GM19043 (cell line): Measurements from ENCODE around the gene LIMS4.
"Not testable (repeated sequence)": the region's sequence is repeated elsewhere in the genome, so short reads cannot be mapped to it uniquely, and the experiment has no call there.

Experiments
- ATAC-seq: cut with Tn5 transposase; IDR thresholded peaks from one replicate; pipeline ENCODE4 v1.9.1; 2021; ENCODE audit warnings: low read depth; ENCODE audit not compliant: unreplicated experiment

LIMS4 gene

GRCh38 chr2:110472171-110473058 is at the start of gene LIMS4:
Gene LIMS4 (minus strand): TSS chr2:110472816. CDS start chr2:110472778, 38 bp downstream.
- ATAC-seq = not testable (repeated sequence)

- ATAC-seq = not testable (repeated sequence)
Measured at GRCh38 chr2:110499755-110500377, 27.2 kb upstream of the LIMS4 start.

- not testable (repeated sequence) for ATAC-seq
Measured at GRCh38 chr2:110496027-110496426, 23.4 kb upstream of the LIMS4 start.

GRCh38 chr2:110494488-110494887 is 21.9 kb upstream of the LIMS4 start:
- ATAC-seq = not testable (repeated sequence)

- not testable (repeated sequence) for ATAC-seq
Measured at GRCh38 chr2:110488991-110489390, 16.4 kb upstream of the LIMS4 start.

GRCh38 chr2:110482697-110483096 is 10.1 kb upstream of the LIMS4 start:
- ATAC-seq = not testable (repeated sequence)

- not testable (repeated sequence) for ATAC-seq
Measured at GRCh38 chr2:110481200-110481599, 8.6 kb upstream of the LIMS4 start.

- ATAC-seq = not testable (repeated sequence)
Measured at GRCh38 chr2:110480084-110480483, 7.5 kb upstream of the LIMS4 start.

- ATAC-seq = not testable (repeated sequence)
Measured at GRCh38 chr2:110477370-110477769, 4.8 kb upstream of the LIMS4 start.

- not testable (repeated sequence) for ATAC-seq
Measured at GRCh38 chr2:110476952-110477351, 4.3 kb upstream of the LIMS4 start.

GRCh38 chr2:110475627-110476359 is 3.2 kb upstream of the LIMS4 start:
- ATAC-seq = not testable (repeated sequence)

GRCh38 chr2:110474898-110475297 is 2.3 kb upstream of the LIMS4 start:
- ATAC-seq = peak; percentile 98

- not testable (repeated sequence) for ATAC-seq
Measured at GRCh38 chr2:110473059-110473358, 393 bp upstream of the LIMS4 start.

GRCh38 chr2:110468921-110469320 is 3.7 kb downstream of the LIMS4 start:
- not testable (repeated sequence) for ATAC-seq

GRCh38 chr2:110465312-110465711 is 7.3 kb downstream of the LIMS4 start:
- ATAC-seq = peak; percentile 90

- ATAC-seq = not testable (repeated sequence)
Measured at GRCh38 chr2:110462458-110462857, 10.2 kb downstream of the LIMS4 start.

GRCh38 chr2:110460318-110460717 is 12.3 kb downstream of the LIMS4 start:
- not testable (repeated sequence) for ATAC-seq

GRCh38 chr2:110457214-110457590 is 15.4 kb downstream of the LIMS4 start:
- not testable (repeated sequence) for ATAC-seq

- not testable (repeated sequence) for ATAC-seq
Measured at GRCh38 chr2:110456291-110457213, 16.1 kb downstream of the LIMS4 start.

- ATAC-seq = not testable (repeated sequence)
Measured at GRCh38 chr2:110455080-110455670, 17.4 kb downstream of the LIMS4 start.
